Psoas muscle (tissue), 8 donors: ENCODE data around the gene TMEFF1. TPM values are rescaled to one million over a fixed set of nuclear protein-coding genes. Genes with fewer than 3 reads are reported as not detected.

Experiments
- ATAC-seq, 4 donors: fragments of 200-7000 bp; cut with Tn5 transposase; one replicate each; pipeline ENCODE4 v1.9.1; 2020; ENCODE audit warnings: moderate library complexity in 3 of 4, mild to moderate bottlenecking in 2 of 4
- DNase-seq, 2 donors: peaks; one replicate each; pipeline ENCODE4 v3.0.0-alpha.2; 2020
- H3K27ac ChIP-seq: fragments of 200-600 bp; one replicate; pipeline ENCODE4 v1.8.0; 2022
- H3K27me3 ChIP-seq, 3 donors: fragments of 200-600 bp in 1 of 3; one replicate each; pipeline versions ENCODE4 v1.6.1 to v1.8.0; 2013 to 2022; ENCODE audit warnings: low read length in 2 of 3, mild to moderate bottlenecking in 2 of 3, moderate library complexity in 1 of 3; ENCODE audit not compliant: insufficient read depth in 3 of 3
- H3K36me3 ChIP-seq, 2 donors: fragments of 200-600 bp in 1 of 2; one replicate each; pipeline versions ENCODE4 v1.6.1 to v1.8.0; 2013 to 2022; ENCODE audit warnings: low read depth in 1 of 2, mild to moderate bottlenecking in 1 of 2, moderate library complexity in 1 of 2; ENCODE audit not compliant: insufficient read depth in 1 of 2
- H3K4me1 ChIP-seq: fragments of 200-600 bp; one replicate; pipeline ENCODE4 v1.8.0; 2022
- H3K4me3 ChIP-seq: fragments of 200-600 bp; one replicate; pipeline ENCODE4 v1.8.0; 2022; ENCODE audit warnings: mild to moderate bottlenecking
- H3K9me3 ChIP-seq: fragments of 200-600 bp; one replicate; pipeline ENCODE4 v1.8.0; 2022
- WGBS, 3 donors: extraction: QIAGEN DNeasy Blood & Tissue Kit; methylation state at CpG; one replicate each; pipeline versions ENCODE4 v1.1.6 to v1.1.7; 2013; 5-methylcytosine and 5-hydroxymethylcytosine counted together
- intact Hi-C, 2 donors: fragments of 100-400 bp; cut with DNase I; formaldehyde crosslinking; loops; one replicate each; pipeline versions ENCODE4 v1.11.0 to v1.14.2; 2022
- polyA plus RNA-seq, 3 donors: library from polyadenylated mRNA; stranded (reverse); fragments of 200-250 nt; gene quantifications; one replicate each; pipeline ENCODE4 v1.2.3, GENCODE V29; 2013
- total RNA-seq, 4 donors: library from RNA; stranded (reverse); fragmentation: NEBNext Ultra II Directional in 2 of 4; extraction: Animal tissue kit (Norgen Biotek cat#: 25700) in 2 of 4; gene quantifications; one replicate each; pipeline versions ENCODE4 v1.2.1 to v1.2.4, GENCODE V29; 2021 to 2023
- TF ChIP-seq, protein P1 (sequence below): fragments of 200-600 bp; IDR thresholded peaks from one replicate; pipeline ENCODE4 v1.8.0; 2022; ENCODE audit warnings: antibody characterized with exemption
- donor health status: healthy with polysubstance abuse.
- donor health status: DM: no; HTN: no; CAD: no; lungs with moderate emphysema.
- donor health status: Bipolar disorder and iron deficiency.
- donor health status: healthy.
- donor health status: DM: yes; HTN: yes; CAD: no.
- donor health status: DM: no; HTN: no; CAD: no.
- donor health status: DM: no; HTN: no; CAD: no.
- donor health status: DM: yes; HTN: yes; CAD: no.

Gene TMEFF1
- total and polyA plus RNA-seq, 7 donors, result 0.07 to 0.56 (median 0.29) TPM; not detected in 2

GRCh38 chr9:100479820-100480219 is 6.9 kb downstream of the TMEFF1 start:
- intact Hi-C loops, result loop anchor here in 1 of 2 donors (10.0 kb wide), 1 partner anchor 115 kb away; no protein-coding TSS in a partner anchor
- ATAC-seq, result no peak
- DNase-seq, result no peak
- Histone ChIP-seq H3K4me1 (no peaks in the 10 kb centered on the region), H3K36me3 (no peaks in the 10 kb centered on the region), H3K9me3 (peaks cover 5% of the 10 kb centered on the region), H3K27ac (no peak overlapping the region), H3K4me3 (no peak overlapping the region), H3K27me3 (no peaks in the 10 kb centered on the region)
- 82 to 97% (median 88%) methylated on average over 2 of the region's 2 CpGs for WGBS, 3 donors
- TF ChIP-seq, protein P1, sequence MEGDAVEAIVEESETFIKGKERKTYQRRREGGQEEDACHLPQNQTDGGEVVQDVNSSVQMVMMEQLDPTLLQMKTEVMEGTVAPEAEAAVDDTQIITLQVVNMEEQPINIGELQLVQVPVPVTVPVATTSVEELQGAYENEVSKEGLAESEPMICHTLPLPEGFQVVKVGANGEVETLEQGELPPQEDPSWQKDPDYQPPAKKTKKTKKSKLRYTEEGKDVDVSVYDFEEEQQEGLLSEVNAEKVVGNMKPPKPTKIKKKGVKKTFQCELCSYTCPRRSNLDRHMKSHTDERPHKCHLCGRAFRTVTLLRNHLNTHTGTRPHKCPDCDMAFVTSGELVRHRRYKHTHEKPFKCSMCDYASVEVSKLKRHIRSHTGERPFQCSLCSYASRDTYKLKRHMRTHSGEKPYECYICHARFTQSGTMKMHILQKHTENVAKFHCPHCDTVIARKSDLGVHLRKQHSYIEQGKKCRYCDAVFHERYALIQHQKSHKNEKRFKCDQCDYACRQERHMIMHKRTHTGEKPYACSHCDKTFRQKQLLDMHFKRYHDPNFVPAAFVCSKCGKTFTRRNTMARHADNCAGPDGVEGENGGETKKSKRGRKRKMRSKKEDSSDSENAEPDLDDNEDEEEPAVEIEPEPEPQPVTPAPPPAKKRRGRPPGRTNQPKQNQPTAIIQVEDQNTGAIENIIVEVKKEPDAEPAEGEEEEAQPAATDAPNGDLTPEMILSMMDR, result no peak

DNA sequence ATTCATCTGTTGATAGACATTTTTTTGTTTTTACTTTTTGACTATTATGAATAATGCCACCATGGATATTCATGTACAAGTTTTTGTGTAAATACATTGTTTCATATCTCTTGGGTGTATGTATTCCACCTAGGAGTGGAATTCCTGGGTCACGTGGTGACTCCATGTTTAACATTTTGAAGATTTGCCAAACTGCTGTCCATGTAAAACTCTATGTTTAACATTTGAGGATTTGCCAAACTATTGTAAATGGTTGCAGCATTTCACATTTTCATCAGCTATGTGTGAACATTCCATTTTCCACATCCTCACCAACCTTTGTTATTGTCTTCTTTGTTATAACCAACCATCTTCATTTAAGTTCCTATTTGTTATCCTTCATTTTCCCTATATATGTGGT is 12.2 kb downstream of the TMEFF1 start:
- Histone ChIP-seq H3K4me3 (no peak overlapping the region), H3K9me3 (no peaks in the 10 kb centered on the region), H3K36me3 (no peaks in the 10 kb centered on the region), H3K27me3 (no peaks in the 10 kb centered on the region), H3K27ac (no peak overlapping the region), H3K4me1 (no peaks in the 10 kb centered on the region)
- 53 to 54% (median 53%) methylated on average over 1 of the region's 1 CpG for WGBS, 3 donors
- no peak for DNase-seq
- intact Hi-C loops, result no loop called here
- TF ChIP-seq, protein P1, result no peak
- ATAC-seq, result no peak

DNA sequence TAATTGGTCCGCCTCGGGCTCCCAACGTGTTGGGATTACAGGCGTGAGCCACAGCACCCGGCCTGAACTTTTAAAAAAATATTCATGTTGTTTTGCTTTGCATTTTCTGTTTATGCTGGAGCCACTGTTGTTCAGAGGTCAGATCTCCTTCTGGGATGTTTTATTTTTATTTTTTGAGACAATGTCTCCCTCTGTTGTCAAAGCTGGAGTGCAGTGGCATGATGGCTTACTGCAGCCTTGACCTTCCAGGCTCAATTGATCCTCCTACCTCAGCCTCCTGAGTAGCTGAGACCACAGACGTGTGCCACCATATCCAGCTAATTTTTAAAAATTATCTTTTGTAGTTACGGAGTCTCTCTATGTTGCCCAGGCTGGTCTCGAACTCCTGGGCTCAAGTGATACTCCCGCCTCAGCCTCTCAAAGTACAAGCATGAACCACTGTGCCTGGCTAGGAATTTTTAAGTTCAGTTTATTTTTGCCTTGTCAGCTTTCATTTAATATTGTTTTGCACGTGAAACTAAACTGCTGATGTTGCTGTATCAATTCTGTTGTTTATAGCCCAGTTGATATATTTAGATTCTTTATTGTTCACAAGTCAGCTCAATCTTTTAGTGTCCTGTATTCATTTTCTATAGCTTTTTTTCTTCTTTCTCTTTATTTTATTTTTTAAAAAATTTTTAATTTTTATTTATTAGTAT is 13.7 kb downstream of the TMEFF1 start:
- Histone ChIP-seq H3K27me3 (no peaks in the 10 kb centered on the region), H3K36me3 (no peaks in the 10 kb centered on the region), H3K4me3 (no peak overlapping the region), H3K4me1 (no peaks in the 10 kb centered on the region), H3K27ac (no peak overlapping the region), H3K9me3 (no peaks in the 10 kb centered on the region)
- TF ChIP-seq, protein P1, result no peak
- intact Hi-C loops, result no loop called here
- DNase-seq (no peak), ATAC-seq (peak in 2 of 4 donors; percentile 61 to 69)
- 82 to 87% (median 84%) methylated on average over 10 of the region's 10 CpGs for WGBS, 3 donors

DNA sequence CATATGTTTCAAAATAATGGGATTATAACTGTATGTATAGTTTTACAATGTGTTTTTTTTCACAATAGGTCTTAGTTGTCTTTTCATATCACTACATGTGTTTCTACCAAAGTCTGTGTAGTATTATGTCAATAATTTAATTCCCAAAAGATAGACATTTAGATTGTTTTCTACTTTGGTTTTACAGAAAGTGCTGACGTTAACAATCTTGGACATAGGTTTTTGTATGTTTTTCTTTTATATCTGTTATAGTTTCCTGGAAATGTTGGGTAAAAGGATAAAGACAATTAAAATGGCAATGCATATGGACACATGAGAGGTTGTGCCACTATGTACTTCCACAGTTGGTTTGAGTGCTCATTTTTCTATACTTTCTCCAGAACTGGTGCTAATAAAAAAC is 15.2 kb downstream of the TMEFF1 start:
- DNase-seq (no peak), ATAC-seq (no peak)
- intact Hi-C loops, result no loop called here
- no peaks in the 10 kb centered on the region for H3K36me3 ChIP-seq
- no peak overlapping the region for H3K4me3 ChIP-seq
- peaks cover 2% of the 10 kb centered on the region for H3K4me1 ChIP-seq
- WGBS, 3 donors, result 88 to 96% (median 94%) methylated on average over 1 of the region's 1 CpG
- H3K27ac ChIP-seq, result no peak overlapping the region
- TF ChIP-seq, protein P1, result no peak
- no peaks in the 10 kb centered on the region for H3K9me3 ChIP-seq
- no peaks in the 10 kb centered on the region for H3K27me3 ChIP-seq

- no peaks in the 10 kb centered on the region for H3K27me3 ChIP-seq
- 61 to 67% (median 62%) methylated on average over 4 of the region's 4 CpGs for WGBS, 3 donors
- TF ChIP-seq, protein P1, result no peak
- no peak overlapping the region for H3K27ac ChIP-seq
- no peak for DNase-seq
- intact Hi-C loops, result no loop called here
- no peak for ATAC-seq
- no peaks in the 10 kb centered on the region for H3K36me3 ChIP-seq
- no peaks in the 10 kb centered on the region for H3K9me3 ChIP-seq
- H3K4me1 ChIP-seq, result peaks cover 5% of the 10 kb centered on the region
- H3K4me3 ChIP-seq, result no peak overlapping the region
These were observed 16.9 kb downstream of the TMEFF1 start for GRCh38 chr9:100489836-100490235.
